Erythroblast (primary cell): ENCODE results near the gene DDIT3.

Experiments
- GATA1 ChIP-seq: IDR thresholded peaks from 2 replicates; pipeline ENCODE4 v1.6.1; 2011; ENCODE audit warnings: low read depth, mild to moderate bottlenecking, control low read depth, low read length, moderate library complexity
- POLR2A ChIP-seq: IDR thresholded peaks from 2 replicates; pipeline ENCODE4 v1.6.1; 2011; ENCODE audit warnings: mild to moderate bottlenecking, low read length

DNA sequence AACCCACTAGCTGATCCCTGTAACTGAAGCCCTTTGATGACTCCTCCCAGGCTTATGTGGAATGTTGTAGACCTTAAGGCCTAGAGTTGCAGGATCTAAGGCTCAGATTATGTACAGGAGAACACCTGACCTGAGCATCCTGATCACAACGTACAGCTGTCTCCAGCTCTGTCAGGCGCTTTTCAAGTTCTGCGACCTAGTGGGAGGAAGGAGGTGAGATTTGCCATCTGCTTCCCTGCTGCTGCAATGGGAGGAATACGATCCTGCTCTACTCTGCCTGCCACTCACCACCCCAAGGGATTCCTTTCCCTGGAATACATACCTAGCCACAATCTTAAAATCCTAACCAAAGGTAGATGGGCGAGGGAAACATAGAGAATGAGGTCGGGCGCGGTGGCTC lies 12.8 kb upstream of the DDIT3 start:
- no peak for TF ChIP-seq POLR2A
- no peak for TF ChIP-seq GATA1
